SH-SY5Y (cell line): ENCODE measurements around the gene PRR16.

Experiments used
- GATA2 ChIP-seq: IDR thresholded peaks from 2 replicates; pipeline ENCODE4 v1.6.1; 2011; ENCODE audit warnings: mild to moderate bottlenecking, low read depth, low read length
- GATA3 ChIP-seq: IDR thresholded peaks from 2 replicates; pipeline ENCODE4 v1.6.1; 2011; ENCODE audit warnings: low read depth, mild to moderate bottlenecking, low read length, moderate library complexity

The PRR16 gene

GRCh38 chr5:120677481-120677880 lies 213.4 kb downstream of the PRR16 start:
- TF ChIP-seq GATA2 (no peak), GATA3 (no peak)

DNA sequence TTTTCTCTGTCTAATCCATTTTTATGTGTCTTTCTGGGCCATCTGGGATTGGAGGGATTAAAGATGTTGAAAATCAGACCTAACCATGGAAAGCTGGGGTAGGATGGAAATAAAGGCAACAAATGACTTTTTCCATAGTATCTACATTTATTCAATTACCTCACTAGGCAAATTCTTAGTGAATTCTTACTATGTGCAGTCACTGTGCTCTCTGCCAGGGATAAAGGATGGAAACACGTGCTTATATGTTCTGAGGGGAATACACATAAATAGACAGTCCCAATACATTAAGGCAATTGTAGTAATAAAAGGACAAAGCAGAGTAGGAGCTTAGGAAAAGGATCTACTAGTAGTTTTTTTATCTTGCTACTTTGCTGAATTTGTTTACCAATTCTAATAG lies 214.2 kb downstream of the PRR16 start:
- no peak for TF ChIP-seq GATA3
- no peak for TF ChIP-seq GATA2

- TF ChIP-seq GATA3, result no peak
- no peak for TF ChIP-seq GATA2
These were observed 218.8 kb downstream of the PRR16 start for GRCh38 chr5:120682851-120683250.

GRCh38 chr5:120683580-120683979 lies 219.5 kb downstream of the PRR16 start:
- TF ChIP-seq GATA2 (peak; percentile 32; the same call in 1 of the 2 replicates), GATA3 (0 out of 2 replicates have a peak, but pooled peaks have one; percentile 41)

- TF ChIP-seq GATA3 (no peak), GATA2 (no peak)
These were observed 220.1 kb downstream of the PRR16 start for GRCh38 chr5:120684213-120684612.

DNA sequence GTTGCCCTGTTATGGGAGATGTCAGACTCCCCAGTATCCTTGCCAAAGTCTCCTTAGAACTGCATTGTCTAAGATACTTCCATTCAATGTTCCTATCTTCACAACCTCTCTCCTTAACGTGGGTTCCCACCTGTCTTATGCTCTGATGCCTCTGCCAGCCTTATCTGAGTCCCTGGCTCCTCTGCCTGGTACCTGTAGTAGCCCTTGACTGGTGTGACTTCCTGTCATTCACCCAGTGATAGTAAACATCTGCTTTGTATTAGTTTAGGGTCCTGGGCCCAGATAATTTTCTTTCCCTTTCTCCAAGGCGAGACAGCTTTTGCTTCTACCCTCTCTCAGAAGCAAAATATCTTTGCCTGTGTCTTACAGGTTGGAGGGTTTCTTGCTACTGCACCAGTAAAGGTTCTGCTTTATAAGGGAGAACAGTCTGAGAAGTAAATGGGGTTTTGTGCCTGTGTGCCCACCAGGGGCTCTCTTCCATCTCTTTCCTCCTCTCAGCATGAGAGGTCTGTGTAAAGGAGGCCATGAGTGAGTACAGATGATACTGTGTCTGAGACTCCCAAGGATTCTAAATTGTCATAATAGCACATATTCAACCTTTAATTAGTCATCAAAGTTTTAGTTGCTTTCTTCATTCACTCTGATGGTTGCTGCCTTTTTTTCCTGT lies 220.8 kb downstream of the PRR16 start:
- TF ChIP-seq GATA2 (no peak), GATA3 (no peak)

GRCh38 chr5:120690621-120691407 lies 226.7 kb downstream of the PRR16 start:
- TF ChIP-seq GATA3 (peak; percentile 78), GATA2 (peak; percentile 63; the same call in 1 of the 2 replicates)

GRCh38 chr5:120692325-120692724 lies 228.2 kb downstream of the PRR16 start:
- TF ChIP-seq GATA3 (no peak), GATA2 (no peak)

GRCh38 chr5:120695368-120695880 lies 231.3 kb downstream of the PRR16 start:
- TF ChIP-seq GATA2 (no peak), GATA3 (no peak)

DNA sequence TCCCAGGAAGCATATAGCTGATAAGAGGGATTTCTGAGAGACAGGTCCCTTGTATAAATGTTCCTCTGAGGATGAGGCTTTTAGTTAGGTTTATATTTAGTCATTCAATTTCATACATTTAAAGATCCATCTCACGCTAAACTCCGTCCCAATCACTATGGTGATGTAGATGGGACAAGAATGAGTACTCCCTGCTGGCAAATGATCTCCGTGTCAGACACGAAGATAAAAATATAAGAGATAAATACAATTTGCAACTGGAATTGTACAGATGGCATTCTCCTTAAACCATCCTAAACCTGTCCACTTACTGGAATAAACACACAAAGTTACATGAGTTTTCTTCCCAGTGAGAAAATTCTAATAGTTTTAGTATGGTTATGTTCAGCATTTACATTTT lies 233.0 kb downstream of the PRR16 start:
- TF ChIP-seq GATA2 (no peak), GATA3 (no peak)

DNA sequence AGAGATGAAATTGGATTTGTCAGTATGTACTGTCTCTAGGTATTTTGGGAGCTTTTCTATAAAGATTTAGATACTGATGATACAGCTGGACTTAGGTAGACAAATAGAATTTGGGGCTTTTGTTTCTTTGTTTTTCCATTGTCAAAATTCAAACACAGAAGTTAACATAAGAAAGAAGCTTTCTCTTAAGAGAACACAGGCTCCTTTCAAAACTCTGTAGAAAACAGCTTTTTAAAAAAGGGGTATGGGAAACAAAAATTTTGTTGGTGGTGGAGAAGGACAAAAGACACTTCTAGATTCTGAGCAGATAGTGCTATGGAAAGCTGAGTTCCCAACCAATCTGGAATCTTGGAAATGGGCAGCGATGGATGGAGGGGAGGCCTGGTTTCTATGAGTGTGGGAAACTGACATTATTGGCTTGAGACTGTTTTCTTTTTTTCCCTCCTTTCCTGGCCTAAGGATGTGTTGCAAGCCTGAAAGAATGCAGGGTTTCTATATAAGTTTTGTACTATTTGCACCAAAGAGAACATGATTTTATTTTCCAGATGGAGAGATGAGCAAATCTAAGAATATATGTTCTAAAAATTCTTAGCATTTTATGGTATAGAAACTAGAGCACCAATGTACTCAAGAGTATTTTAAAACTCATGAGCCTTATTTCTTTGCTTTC lies 240.0 kb downstream of the PRR16 start:
- TF ChIP-seq GATA2 (no peak), GATA3 (no peak)

GRCh38 chr5:120706877-120707276 lies 242.8 kb downstream of the PRR16 start:
- no peak for TF ChIP-seq GATA2
- no peak for TF ChIP-seq GATA3

DNA sequence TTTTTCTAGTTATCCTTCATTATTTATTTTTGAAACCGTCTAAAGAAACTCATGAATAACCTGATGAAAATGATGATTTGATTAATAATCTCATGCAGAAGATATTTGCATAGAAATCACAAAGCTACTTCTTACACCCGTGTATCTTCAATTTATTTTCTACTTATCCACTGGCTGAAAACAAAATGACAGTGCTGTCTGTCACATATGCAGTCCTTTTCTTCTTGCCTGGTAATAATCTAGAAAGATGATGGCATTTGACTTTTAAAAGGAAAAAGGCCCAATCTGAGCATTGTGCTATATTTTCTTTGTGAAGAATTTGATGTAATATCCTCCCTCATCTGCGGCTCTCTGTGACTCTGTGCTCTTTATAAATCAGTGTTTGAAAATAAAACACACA lies 253.3 kb downstream of the PRR16 start:
- no peak for TF ChIP-seq GATA3
- no peak for TF ChIP-seq GATA2

GRCh38 chr5:120730214-120730613 lies 266.1 kb downstream of the PRR16 start:
- no peak for TF ChIP-seq GATA3
- TF ChIP-seq GATA2, result no peak
